Osteoblast (primary cell): Measurements from ENCODE around the gene CCSAP. TPM values are rescaled to one million over a fixed set of nuclear protein-coding genes. Genes with fewer than 3 reads are reported as not detected.
"Not testable (repeated sequence)": the region's sequence is repeated elsewhere in the genome, so short reads cannot be mapped to it uniquely, and the experiment has no call there.

Experiments used
- DNase-seq: peaks from one replicate; pipeline ENCODE4 v3.0.0; 2011; ENCODE audit warnings: low spot score, mixed read lengths; ENCODE audit not compliant: insufficient read length; ENCODE audit errors: missing footprints
- H2AFZ ChIP-seq: 2 replicates; pipeline ENCODE4 v1.6.0; 2011; ENCODE audit warnings: mild to moderate bottlenecking, low read length
- H3K27ac ChIP-seq: 2 replicates; pipeline ENCODE4 v1.5.1; 2011; ENCODE audit warnings: mild to moderate bottlenecking, low read depth, low read length, moderate library complexity
- H3K27me3 ChIP-seq: 2 replicates; pipeline ENCODE4 v1.6.0; 2012; ENCODE audit warnings: mild to moderate bottlenecking, control low read depth, inconsistent platforms, low read length, moderate library complexity; ENCODE audit not compliant: insufficient read depth
- H3K36me3 ChIP-seq: 2 replicates; pipeline ENCODE4 v1.5.1; 2011; ENCODE audit warnings: mild to moderate bottlenecking, low read length, control low read depth, moderate library complexity; ENCODE audit not compliant: insufficient read depth
- H3K4me1 ChIP-seq: 2 replicates; pipeline ENCODE4 v1.5.1; 2011; ENCODE audit warnings: mild to moderate bottlenecking, low read length, control low read depth, moderate library complexity; ENCODE audit not compliant: insufficient read depth
- H3K4me2 ChIP-seq: 2 replicates; pipeline ENCODE4 v1.6.0; 2011; ENCODE audit warnings: mild to moderate bottlenecking, low read length; ENCODE audit not compliant: insufficient read depth
- H3K4me3 ChIP-seq: fragments of 200-600 bp; sonication (generic); 3 replicates; pipeline ENCODE4 v1.5.1; 2012; ENCODE audit warnings: mild to moderate bottlenecking, low read length, inconsistent platforms; ENCODE audit not compliant: insufficient read depth
- H3K79me2 ChIP-seq: 2 replicates; pipeline ENCODE4 v1.6.0; 2012; ENCODE audit warnings: mild to moderate bottlenecking, low read length, control low read depth, inconsistent platforms; ENCODE audit not compliant: insufficient read depth
- H3K9me3 ChIP-seq: 2 replicates; pipeline ENCODE4 v1.5.1; 2011; ENCODE audit warnings: low read depth, low read length, control low read depth
- H4K20me1 ChIP-seq: 2 replicates; pipeline ENCODE4 v1.6.0; 2012; ENCODE audit warnings: mild to moderate bottlenecking, low read length, control low read depth; ENCODE audit not compliant: insufficient read depth
- CTCF ChIP-seq: IDR thresholded peaks from 2 replicates; pipeline ENCODE4 v1.5.1; 2011; ENCODE audit warnings: mild to moderate bottlenecking, low read depth, low read length, moderate library complexity; ENCODE audit errors: extremely low read depth
- total RNA-seq: library from RNA; depleted of rRNA; stranded (reverse); fragments of >200 nt; gene quantifications from 2 replicates; pipeline ENCODE4 v1.2.3, GENCODE V29; 2012

Gene CCSAP
- total RNA-seq, 1 donor, result 9.4 TPM

GRCh38 chr1:229381234-229381633 lies 38.4 kb upstream of the CCSAP start:
- no peak for DNase-seq
- no peak for TF ChIP-seq CTCF
- H3K4me2 ChIP-seq, result no peak overlapping the region
- no peak overlapping the region for H2AFZ ChIP-seq
- no peaks in the 10 kb centered on the region for H3K36me3 ChIP-seq
- no peaks in the 10 kb centered on the region for H4K20me1 ChIP-seq
- H3K79me2 ChIP-seq, result no peaks in the 10 kb centered on the region
- no peak overlapping the region for H3K4me3 ChIP-seq
- no peaks in the 10 kb centered on the region for H3K9me3 ChIP-seq
- H3K27me3 ChIP-seq, result no peaks in the 10 kb centered on the region
- H3K27ac ChIP-seq, result no peak overlapping the region
- no peaks in the 10 kb centered on the region for H3K4me1 ChIP-seq

GRCh38 chr1:229380536-229381160 lies 37.8 kb upstream of the CCSAP start:
- no peak overlapping the region for H3K4me2 ChIP-seq
- H3K79me2 ChIP-seq, result no peaks in the 10 kb centered on the region
- H3K27ac ChIP-seq, result no peak overlapping the region
- H2AFZ ChIP-seq, result no peak overlapping the region
- no peaks in the 10 kb centered on the region for H3K9me3 ChIP-seq
- DNase-seq, result peak; percentile 54
- no peak overlapping the region for H3K4me3 ChIP-seq
- no peaks in the 10 kb centered on the region for H3K27me3 ChIP-seq
- no peaks in the 10 kb centered on the region for H3K4me1 ChIP-seq
- no peaks in the 10 kb centered on the region for H4K20me1 ChIP-seq
- no peak for TF ChIP-seq CTCF
- H3K36me3 ChIP-seq, result no peaks in the 10 kb centered on the region

- DNase-seq, result peak; percentile 62
- Histone ChIP-seq H3K4me3 (no peak overlapping the region), H4K20me1 (no peaks in the 10 kb centered on the region), H3K27ac (no peak overlapping the region), H3K36me3 (no peaks in the 10 kb centered on the region), H2AFZ (peak overlapping the region; percentile 47), H3K4me2 (no peak overlapping the region), H3K27me3 (no peaks in the 10 kb centered on the region), H3K79me2 (no peaks in the 10 kb centered on the region), H3K9me3 (no peaks in the 10 kb centered on the region), H3K4me1 (no peaks in the 10 kb centered on the region)
- no peak for TF ChIP-seq CTCF
Measured at GRCh38 chr1:229379846-229380245, 37.0 kb upstream of the CCSAP start.

GRCh38 chr1:229378586-229379367 lies 35.9 kb upstream of the CCSAP start:
- DNase-seq, result peak; percentile 22
- Histone ChIP-seq H3K4me1 (no peaks in the 10 kb centered on the region), H3K27ac (no peak overlapping the region), H4K20me1 (no peaks in the 10 kb centered on the region), H3K9me3 (no peaks in the 10 kb centered on the region), H3K27me3 (no peaks in the 10 kb centered on the region), H3K4me2 (no peak overlapping the region), H2AFZ (no peak overlapping the region), H3K79me2 (no peaks in the 10 kb centered on the region), H3K4me3 (no peak overlapping the region), H3K36me3 (no peaks in the 10 kb centered on the region)
- no peak for TF ChIP-seq CTCF

- not testable (repeated sequence) for H2AFZ ChIP-seq, H3K27me3 ChIP-seq, H3K4me1 ChIP-seq, H3K36me3 ChIP-seq, H3K4me2 ChIP-seq, H3K79me2 ChIP-seq, H4K20me1 ChIP-seq, H3K9me3 ChIP-seq, DNase-seq, H3K27ac ChIP-seq, H3K4me3 ChIP-seq
Measured at GRCh38 chr1:229378035-229378434, 35.2 kb upstream of the CCSAP start.
